ENCODE results near the gene C14orf119. TPM values are rescaled to one million over a fixed set of nuclear protein-coding genes. Genes with fewer than 3 reads are reported as not detected.

C14orf119 gene
- total RNA-seq, 4 donors from 2014 or later = 22.3 to 45.0 (median 41.7) TPM

- TF ChIP-seq, protein P1, sequence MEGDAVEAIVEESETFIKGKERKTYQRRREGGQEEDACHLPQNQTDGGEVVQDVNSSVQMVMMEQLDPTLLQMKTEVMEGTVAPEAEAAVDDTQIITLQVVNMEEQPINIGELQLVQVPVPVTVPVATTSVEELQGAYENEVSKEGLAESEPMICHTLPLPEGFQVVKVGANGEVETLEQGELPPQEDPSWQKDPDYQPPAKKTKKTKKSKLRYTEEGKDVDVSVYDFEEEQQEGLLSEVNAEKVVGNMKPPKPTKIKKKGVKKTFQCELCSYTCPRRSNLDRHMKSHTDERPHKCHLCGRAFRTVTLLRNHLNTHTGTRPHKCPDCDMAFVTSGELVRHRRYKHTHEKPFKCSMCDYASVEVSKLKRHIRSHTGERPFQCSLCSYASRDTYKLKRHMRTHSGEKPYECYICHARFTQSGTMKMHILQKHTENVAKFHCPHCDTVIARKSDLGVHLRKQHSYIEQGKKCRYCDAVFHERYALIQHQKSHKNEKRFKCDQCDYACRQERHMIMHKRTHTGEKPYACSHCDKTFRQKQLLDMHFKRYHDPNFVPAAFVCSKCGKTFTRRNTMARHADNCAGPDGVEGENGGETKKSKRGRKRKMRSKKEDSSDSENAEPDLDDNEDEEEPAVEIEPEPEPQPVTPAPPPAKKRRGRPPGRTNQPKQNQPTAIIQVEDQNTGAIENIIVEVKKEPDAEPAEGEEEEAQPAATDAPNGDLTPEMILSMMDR (IDR thresholded peaks at IDR 0.05; ENCODE audit: low read depth) = no peak
Observed at GRCh38 chr14:23071244-23071920, 23.9 kb upstream of the C14orf119 start.

GRCh38 chr14:23071921-23072539, 23.3 kb upstream of the C14orf119 start:
- TF ChIP-seq, protein P1 (IDR thresholded peaks at IDR 0.05; ENCODE audit: low read depth) = no peak

GRCh38 chr14:23074906-23075305, 20.4 kb upstream of the C14orf119 start:
- TF ChIP-seq, protein P1 (IDR thresholded peaks at IDR 0.05; ENCODE audit: low read depth) = no peak

- TF ChIP-seq, protein P1 (IDR thresholded peaks at IDR 0.05; ENCODE audit: low read depth) = no peak
Observed at GRCh38 chr14:23076785-23077408, 18.4 kb upstream of the C14orf119 start.

- TF ChIP-seq, protein P1 (IDR thresholded peaks at IDR 0.05; ENCODE audit: low read depth) = no peak
Observed at GRCh38 chr14:23077962-23078361, 17.3 kb upstream of the C14orf119 start.

GRCh38 chr14:23078692-23079116, 16.6 kb upstream of the C14orf119 start:
- TF ChIP-seq, protein P1 (IDR thresholded peaks at IDR 0.05; ENCODE audit: low read depth) = no peak

DNA sequence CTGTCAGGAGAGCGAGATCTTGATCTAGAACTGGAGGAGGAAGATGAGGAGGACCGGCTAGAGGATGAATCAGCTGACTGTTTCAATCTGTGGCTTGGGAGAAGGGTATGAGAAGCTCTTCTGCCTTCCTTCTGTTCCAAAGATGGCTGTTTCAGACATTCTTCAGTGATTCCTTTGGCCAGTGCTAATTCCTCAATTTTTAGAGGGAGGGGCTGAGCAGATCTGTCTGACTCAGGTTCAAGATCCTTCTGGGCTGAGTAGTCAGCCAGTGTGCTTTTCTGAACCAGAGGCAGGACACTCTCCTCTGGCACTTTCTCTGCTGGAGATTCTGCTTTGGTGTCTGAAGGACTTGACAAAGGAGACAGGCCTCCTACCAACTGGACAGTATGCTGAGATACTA, 15.6 kb upstream of the C14orf119 start:
- TF ChIP-seq, protein P1 (IDR thresholded peaks at IDR 0.05; ENCODE audit: low read depth) = no peak
